Fibroblast of skin of scalp (primary cell): Measurements from ENCODE around the gene PACRG.

Experiments used
- DNase-seq: peaks from one replicate; pipeline ENCODE4 v3.0.0-alpha.2; 2013

The PACRG gene

GRCh38 chr6:163017801-163018200, 290.0 kb downstream of the PACRG start:
- DNase-seq, result peak; percentile 70

GRCh38 chr6:163019926-163020325, 292.2 kb downstream of the PACRG start:
- DNase-seq, result no peak

GRCh38 chr6:163021054-163021453, 293.3 kb downstream of the PACRG start:
- DNase-seq, result no peak

GRCh38 chr6:163023700-163024099, 295.9 kb downstream of the PACRG start:
- DNase-seq, result no peak

GRCh38 chr6:163026893-163027292, 299.1 kb downstream of the PACRG start:
- DNase-seq, result no peak

- no peak for DNase-seq
These were observed 303.2 kb downstream of the PACRG start for GRCh38 chr6:163030980-163031379.

- no peak for DNase-seq
These were observed 304.2 kb downstream of the PACRG start for GRCh38 chr6:163031931-163032330.

- DNase-seq, result peak; percentile 5
These were observed 308.4 kb downstream of the PACRG start for GRCh38 chr6:163036160-163036645.

- DNase-seq, result no peak
These were observed 310.5 kb downstream of the PACRG start for GRCh38 chr6:163038317-163038716.

GRCh38 chr6:163048345-163048744, 320.6 kb downstream of the PACRG start:
- DNase-seq, result no peak

- DNase-seq, result no peak
These were observed 326.0 kb downstream of the PACRG start for GRCh38 chr6:163053667-163054344.

GRCh38 chr6:163054641-163055040, 326.9 kb downstream of the PACRG start:
- DNase-seq, result no peak

- DNase-seq, result no peak
These were observed 329.5 kb downstream of the PACRG start for GRCh38 chr6:163057260-163057659.

- no peak for DNase-seq
These were observed 335.0 kb downstream of the PACRG start for GRCh38 chr6:163062790-163063189.

GRCh38 chr6:163063561-163063960, 335.8 kb downstream of the PACRG start:
- DNase-seq, result no peak

GRCh38 chr6:163064397-163064796, 336.6 kb downstream of the PACRG start:
- no peak for DNase-seq

- no peak for DNase-seq
These were observed 338.4 kb downstream of the PACRG start for GRCh38 chr6:163066200-163066599.

- no peak for DNase-seq
These were observed 349.4 kb downstream of the PACRG start for GRCh38 chr6:163077134-163077533.

- DNase-seq, result no peak
These were observed 350.9 kb downstream of the PACRG start for GRCh38 chr6:163078712-163079111.

- DNase-seq, result no peak
These were observed 352.5 kb downstream of the PACRG start for GRCh38 chr6:163080228-163080627.

- DNase-seq, result no peak
These were observed 355.4 kb downstream of the PACRG start for GRCh38 chr6:163083141-163083540.

GRCh38 chr6:163085426-163085825, 357.7 kb downstream of the PACRG start:
- DNase-seq, result peak; percentile 4

GRCh38 chr6:163085861-163086623, 358.3 kb downstream of the PACRG start:
- DNase-seq, result no peak

GRCh38 chr6:163086624-163086920, 358.8 kb downstream of the PACRG start:
- DNase-seq, result peak; percentile 42
